ENCODE results near the gene SPATC1L.
"Not testable (repeated sequence)": the region's sequence is repeated elsewhere in the genome, so short reads cannot be mapped to it uniquely, and the experiment has no call there.

The SPATC1L gene

GRCh38 chr21:46183910-46184624 is at the start of gene SPATC1L:
Gene SPATC1L, minus strand, starts transcription at chr21:46184459. Its CDS starts 1,643 bp downstream, at chr21:46182816.
- DNase-seq (ENCODE audit: low read depth), result peak; percentile 24

GRCh38 chr21:46229923-46230260 is 45.6 kb upstream of the SPATC1L start:
- DNase-seq (ENCODE audit: low read depth), result no peak

GRCh38 chr21:46229133-46229922 is 45.1 kb upstream of the SPATC1L start:
- no peak for DNase-seq (ENCODE audit: low read depth)

- peak; percentile 95 for DNase-seq (ENCODE audit: low read depth)
Measured at GRCh38 chr21:46228345-46229051, 44.2 kb upstream of the SPATC1L start, which contains the start of gene LSS. Gene LSS, minus strand, starts transcription at chr21:46228774. Its CDS starts 29 bp downstream, at chr21:46228745.

GRCh38 chr21:46227811-46228344 is 43.6 kb upstream of the SPATC1L start:
- no peak for DNase-seq (ENCODE audit: low read depth)

GRCh38 chr21:46226920-46227599 is 42.8 kb upstream of the SPATC1L start:
- DNase-seq (ENCODE audit: low read depth), result no peak

- no peak for DNase-seq (ENCODE audit: low read depth)
Measured at GRCh38 chr21:46226146-46226545, 41.9 kb upstream of the SPATC1L start.

- not testable (repeated sequence) for DNase-seq (ENCODE audit: low read depth)
Measured at GRCh38 chr21:46223661-46224060, 39.4 kb upstream of the SPATC1L start.

- DNase-seq (ENCODE audit: low read depth), result no peak
Measured at GRCh38 chr21:46223217-46223616, 39.0 kb upstream of the SPATC1L start.

- DNase-seq (ENCODE audit: low read depth), result no peak
Measured at GRCh38 chr21:46222436-46223116, 38.3 kb upstream of the SPATC1L start.

GRCh38 chr21:46221664-46222435 is 37.6 kb upstream of the SPATC1L start:
- no peak for DNase-seq (ENCODE audit: low read depth)

GRCh38 chr21:46220847-46221246 is 36.6 kb upstream of the SPATC1L start:
- no peak for DNase-seq (ENCODE audit: low read depth)

GRCh38 chr21:46220275-46220810 is 36.1 kb upstream of the SPATC1L start:
- no peak for DNase-seq (ENCODE audit: low read depth)

- no peak for DNase-seq (ENCODE audit: low read depth)
Measured at GRCh38 chr21:46219591-46220239, 35.5 kb upstream of the SPATC1L start.

- no peak for DNase-seq (ENCODE audit: low read depth)
Measured at GRCh38 chr21:46218906-46219590, 34.8 kb upstream of the SPATC1L start.

- DNase-seq (ENCODE audit: low read depth), result no peak
Measured at GRCh38 chr21:46217511-46218196, 33.4 kb upstream of the SPATC1L start.

GRCh38 chr21:46216132-46216747 is 32.0 kb upstream of the SPATC1L start:
- DNase-seq (ENCODE audit: low read depth), result no peak
